Measurements from ENCODE around the gene MAPK14.
"Not testable (repeated sequence)": the region's sequence is repeated elsewhere in the genome, so short reads cannot be mapped to it uniquely, and the experiment has no call there.

The MAPK14 gene

GRCh38 chr6:36070252-36070651 is 42.6 kb downstream of the MAPK14 start:
- DNase-seq, result no peak

GRCh38 chr6:36071281-36071680 is 43.7 kb downstream of the MAPK14 start:
- no peak for DNase-seq

- DNase-seq, result no peak
Measured at GRCh38 chr6:36071714-36072113, 44.1 kb downstream of the MAPK14 start.

GRCh38 chr6:36072681-36073080 is 45.1 kb downstream of the MAPK14 start:
- DNase-seq, result no peak

GRCh38 chr6:36073587-36073986 is 46.0 kb downstream of the MAPK14 start:
- no peak for DNase-seq

- DNase-seq, result peak in 1 of 2 experiments; percentile 7
Measured at GRCh38 chr6:36075656-36076055, 48.0 kb downstream of the MAPK14 start.

GRCh38 chr6:36076178-36077063 is 48.8 kb downstream of the MAPK14 start:
- no peak for DNase-seq

- no peak for DNase-seq
Measured at GRCh38 chr6:36078159-36078558, 50.6 kb downstream of the MAPK14 start.

- DNase-seq, result no peak
Measured at GRCh38 chr6:36079601-36080000, 52.0 kb downstream of the MAPK14 start.

GRCh38 chr6:36082318-36082717 is 54.7 kb downstream of the MAPK14 start:
- no peak for DNase-seq

GRCh38 chr6:36083446-36083845 is 55.8 kb downstream of the MAPK14 start:
- DNase-seq, result no peak

GRCh38 chr6:36088204-36088603 is 60.6 kb downstream of the MAPK14 start:
- DNase-seq, result not testable (repeated sequence)

- DNase-seq, result no peak
Measured at GRCh38 chr6:36089048-36089447, 61.4 kb downstream of the MAPK14 start.

- no peak for DNase-seq
Measured at GRCh38 chr6:36094238-36094637, 66.6 kb downstream of the MAPK14 start.

GRCh38 chr6:36094753-36095496 is 67.3 kb downstream of the MAPK14 start:
- peak; percentile 39 to 72 for DNase-seq

GRCh38 chr6:36095497-36096391 is 68.1 kb downstream of the MAPK14 start:
- no peak for DNase-seq

- DNase-seq, result no peak
Measured at GRCh38 chr6:36098253-36098919, 70.8 kb downstream of the MAPK14 start.

GRCh38 chr6:36098920-36099647 is 71.5 kb downstream of the MAPK14 start:
- no peak for DNase-seq

GRCh38 chr6:36099869-36100483 is 72.4 kb downstream of the MAPK14 start:
- no peak for DNase-seq

- no peak for DNase-seq
Measured at GRCh38 chr6:36101691-36102090, 74.1 kb downstream of the MAPK14 start.

GRCh38 chr6:36102853-36103252 is 75.2 kb downstream of the MAPK14 start:
- no peak for DNase-seq
